Stimulated activated CD4-positive, alpha-beta T cell treated with anti-CD3 and anti-CD28 coated beads, Interleukin-4, amount 100 ng/mL, for 48 hours (primary cell): Measurements from ENCODE around the gene TTYH3.
"Not testable (repeated sequence)": the region's sequence is repeated elsewhere in the genome, so short reads cannot be mapped to it uniquely, and the experiment has no call there.

Source experiments
- DNase-seq, 2 donors: peaks; one replicate each; pipeline ENCODE4 v3.0.0-alpha.2; 2020; ENCODE audit warnings: low read depth in 2 of 2

The TTYH3 gene

GRCh38 chr7:2631946-2632732, at the start of gene TTYH3:
TSS of gene TTYH3 (plus strand) at chr7:2631986. CDS start at chr7:2632156, 170 bp downstream.
- DNase-seq: no peak

GRCh38 chr7:2582006-2582735, 49.6 kb upstream of the TTYH3 start:
- no peak for DNase-seq

GRCh38 chr7:2583798-2584580, 47.8 kb upstream of the TTYH3 start:
- no peak for DNase-seq

GRCh38 chr7:2585446-2585845, 46.3 kb upstream of the TTYH3 start:
- no peak for DNase-seq

- no peak for DNase-seq
Measured at GRCh38 chr7:2586326-2587020, 45.3 kb upstream of the TTYH3 start.

GRCh38 chr7:2587134-2587533, 44.7 kb upstream of the TTYH3 start:
- DNase-seq: no peak

- no peak for DNase-seq
Measured at GRCh38 chr7:2587778-2588177, 44.0 kb upstream of the TTYH3 start.

- no peak for DNase-seq
Measured at GRCh38 chr7:2589341-2589740, 42.4 kb upstream of the TTYH3 start.

DNA sequence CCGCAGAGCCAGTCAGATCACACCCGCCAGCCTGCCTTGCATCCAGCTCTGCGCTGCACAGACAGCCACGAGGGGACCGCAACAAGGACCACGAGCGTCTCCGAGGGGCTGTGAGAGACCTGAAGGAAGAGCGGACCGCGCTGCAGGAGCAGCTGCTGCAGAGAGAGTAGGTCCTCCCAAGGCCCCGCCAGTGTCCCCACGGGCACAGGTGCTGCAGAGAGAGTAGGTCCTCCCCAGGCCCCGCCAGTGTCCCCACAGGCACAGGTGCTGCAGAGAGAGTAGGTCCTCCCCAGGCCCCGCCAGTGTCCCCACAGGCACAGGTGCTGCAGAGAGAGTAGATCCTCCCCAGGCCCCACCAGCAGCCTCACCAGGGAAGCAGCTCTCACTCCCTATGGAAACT, 41.8 kb upstream of the TTYH3 start:
- DNase-seq: not testable (repeated sequence)

- DNase-seq: no peak
Measured at GRCh38 chr7:2592375-2592865, 39.4 kb upstream of the TTYH3 start.

DNA sequence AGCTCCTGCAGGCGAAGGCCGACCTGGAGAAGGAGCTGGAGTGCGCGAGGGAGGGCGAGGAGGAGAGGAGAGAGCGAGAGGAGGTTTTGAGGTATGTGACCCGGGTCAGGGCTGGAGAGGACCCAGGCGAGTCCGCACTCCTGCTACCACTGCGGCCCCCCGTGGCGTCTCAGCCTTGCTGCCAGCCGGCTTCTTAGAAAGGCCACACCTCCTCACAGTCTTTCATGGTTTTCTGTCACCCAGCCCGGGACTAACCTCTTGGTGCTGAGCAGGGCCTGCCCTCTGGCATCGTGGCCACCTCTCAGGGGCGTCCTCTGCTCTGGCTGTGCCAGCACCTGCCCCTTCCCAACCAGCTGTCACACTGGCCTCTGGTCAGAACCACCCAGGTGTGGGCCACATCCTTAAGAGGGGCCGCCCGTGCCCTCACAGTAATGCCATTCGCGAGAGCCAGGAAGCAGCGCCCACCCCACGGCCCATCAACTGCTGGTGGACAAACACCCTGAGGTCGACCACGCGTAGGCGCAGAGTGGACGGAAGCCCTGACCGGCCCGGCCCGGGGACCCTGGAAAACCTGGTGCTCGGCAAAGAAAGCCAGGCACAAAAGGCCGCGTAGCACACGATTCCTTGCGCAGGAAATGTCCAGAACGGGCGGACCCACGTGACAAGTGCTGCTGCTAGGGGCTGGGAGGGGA, 38.6 kb upstream of the TTYH3 start:
- no peak for DNase-seq

- DNase-seq: no peak
Measured at GRCh38 chr7:2594599-2594998, 37.2 kb upstream of the TTYH3 start.

DNA sequence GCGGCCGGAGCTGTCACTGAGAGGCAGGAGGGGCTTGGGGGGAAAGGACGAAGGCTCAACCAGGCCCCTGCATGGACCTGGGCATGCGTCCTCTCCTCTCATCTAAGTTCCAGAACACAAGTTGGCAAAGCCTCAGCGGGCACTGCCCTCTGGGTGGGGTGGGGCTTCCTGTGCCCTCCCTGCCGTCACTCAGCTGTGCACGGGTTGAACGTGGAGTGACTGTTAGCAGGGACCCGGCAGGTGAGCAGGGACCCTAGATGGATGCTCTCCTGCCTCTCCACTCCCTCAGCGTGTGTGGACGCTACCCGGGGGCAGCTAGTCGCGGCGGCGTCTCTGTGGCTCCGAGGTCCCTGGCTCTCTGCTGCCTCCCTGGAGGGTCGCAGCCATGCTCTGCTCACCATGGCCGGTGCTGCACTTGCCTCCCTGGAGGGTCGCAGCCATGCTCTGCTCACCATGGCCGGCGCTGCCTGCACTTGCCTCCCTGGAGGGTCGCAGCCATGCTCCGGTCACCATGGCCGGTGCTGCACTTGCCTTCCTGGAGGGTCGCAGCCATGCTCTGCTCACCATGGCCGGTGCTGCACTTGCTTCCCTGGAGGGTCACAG, 36.4 kb upstream of the TTYH3 start:
- DNase-seq: no peak

- no peak for DNase-seq
Measured at GRCh38 chr7:2596464-2597272, 35.1 kb upstream of the TTYH3 start.

DNA sequence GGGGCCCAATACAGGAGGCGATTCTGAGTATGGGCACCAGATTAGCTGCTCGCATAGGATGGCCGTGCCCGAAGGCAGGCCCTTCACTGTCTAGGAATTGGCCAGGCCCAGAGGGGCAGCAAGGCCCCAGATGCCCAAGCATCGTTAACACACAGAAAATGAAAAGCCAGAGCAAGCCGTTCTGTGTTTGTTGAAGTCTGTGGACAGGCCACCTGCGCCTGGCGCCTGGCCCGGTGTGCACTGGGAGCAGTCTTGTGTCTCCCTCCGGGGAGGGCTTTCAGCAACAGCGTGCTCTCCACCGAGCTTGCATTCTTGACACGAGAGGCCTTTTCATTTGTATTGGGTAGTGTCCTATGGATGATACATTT, 34.5 kb upstream of the TTYH3 start:
- DNase-seq: no peak

DNA sequence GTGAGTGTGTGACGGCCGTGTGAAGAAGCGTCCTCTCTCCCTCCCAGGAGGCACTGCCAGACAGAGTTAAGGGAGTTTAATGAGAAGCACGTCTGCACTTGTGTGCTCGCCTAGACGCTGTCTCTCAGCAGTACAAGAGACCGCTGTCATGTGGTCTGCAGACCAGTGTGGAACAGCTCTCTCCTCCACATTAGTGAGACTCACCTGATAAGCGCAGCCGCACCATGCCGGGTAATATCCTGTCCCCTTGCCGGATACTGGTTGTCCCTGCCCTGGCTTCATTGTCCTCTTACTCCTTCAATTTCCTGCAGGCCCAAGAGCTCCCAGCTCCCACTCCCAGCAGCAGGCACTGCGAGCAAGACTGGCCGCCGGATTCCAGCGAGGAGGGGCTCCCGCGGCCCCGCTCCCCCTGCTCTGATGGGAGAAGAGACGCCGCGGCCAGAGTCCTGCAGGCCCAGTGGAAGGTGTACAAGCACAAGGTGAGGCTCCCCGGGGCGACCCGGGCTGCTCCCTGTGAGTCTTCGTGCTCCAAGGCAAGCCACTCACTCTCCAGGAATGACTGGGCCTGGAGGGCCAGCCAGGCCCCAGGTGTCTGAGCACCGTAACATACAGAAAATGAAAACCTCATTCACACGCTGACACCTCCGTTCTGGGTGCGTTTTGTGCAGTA, 33.5 kb upstream of the TTYH3 start:
- no peak for DNase-seq

- DNase-seq: no peak
Measured at GRCh38 chr7:2601065-2601464, 30.7 kb upstream of the TTYH3 start.

DNA sequence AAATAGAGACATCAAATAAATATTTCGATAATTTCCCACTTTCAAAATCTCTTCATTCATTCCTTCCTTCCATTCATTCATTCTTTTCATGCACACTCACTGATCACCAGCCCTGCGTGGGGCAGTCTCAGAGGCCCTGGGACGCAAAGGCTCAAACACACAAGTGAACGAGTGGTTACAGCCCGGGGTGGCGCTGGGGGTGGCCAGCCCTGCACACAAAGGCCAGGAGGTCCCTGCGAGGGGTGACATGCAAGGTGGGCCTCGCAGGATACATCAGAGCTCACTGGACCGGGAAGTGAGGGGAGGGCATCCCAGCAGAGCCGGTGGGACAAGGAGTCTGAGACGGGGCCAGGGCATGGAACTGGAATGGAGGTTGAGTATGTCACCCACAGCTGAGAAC, 29.9 kb upstream of the TTYH3 start:
- no peak for DNase-seq

GRCh38 chr7:2602406-2603043, 29.3 kb upstream of the TTYH3 start:
- no peak for DNase-seq
